HCT116 (cell line): ENCODE data around the gene GPR142. TPM values are rescaled to one million over a fixed set of nuclear protein-coding genes. Genes with fewer than 3 reads are reported as not detected.

Source experiments
- ATAC-seq: fragments of 200-7000 bp; cut with Tn5 transposase; 2 replicates; pipeline ENCODE4 v1.9.1; 2020; ENCODE audit warnings: mild to moderate bottlenecking, moderate library complexity
- BruUV-seq: library from RNA; stranded (reverse); fragments of 400-500 nt; replicated peaks from 2 replicates; lab custom pipeline; 2021; lab: Mats Ljungman, UMichigan
- CTCF ChIA-PET: fragments of 300-600 bp; sonication (Branson Sonifier 250); formaldehyde crosslinking; loops from one replicate; lab custom pipeline; 2021; ENCODE audit warnings: antibody characterized with exemption; lab: Charles Lee
- POLR2A ChIA-PET: fragments of 300-600, 350-600 bp; sonication (Branson Sonifier 250); formaldehyde crosslinking; loops from one replicate; lab custom pipeline; 2021; ENCODE audit warnings: antibody characterized with exemption; lab: Charles Lee
- RAD21 ChIA-PET, 2 experiments: fragments of 300-600 bp; sonication (Branson Sonifier 250); formaldehyde crosslinking; loops; one replicate each; lab custom pipeline; 2023; ENCODE audit warnings: low total read pairs in 2 of 2; ENCODE audit not compliant: uncharacterized antibody in 2 of 2, unreplicated experiment in 2 of 2, low non-redundant PET in 1 of 2; lab: Charles Lee
- DNase-seq: peaks from one replicate; pipeline ENCODE4 v3.0.0-alpha.2; 2010; ENCODE audit warnings: low read depth, low spot score
- H2AFZ ChIP-seq: fragments of 200-600 bp; shearing (Covaris generic), sonication (generic); 2 replicates; pipeline ENCODE4 v1.6.1; 2017; ENCODE audit warnings: low read depth, mixed run types, mixed read lengths, antibody characterized with exemption, low read length; ENCODE audit not compliant: poor library complexity, severe bottlenecking
- H3K27ac ChIP-seq: 2 replicates; pipeline ENCODE4 v1.5.1; 2012; ENCODE audit warnings: low read depth, low read length
- H3K27me3 ChIP-seq: fragments of 200-600 bp; sonication (generic); 2 replicates; pipeline ENCODE4 v1.6.1; 2016; ENCODE audit warnings: mixed run types, low read length, mixed read lengths; ENCODE audit not compliant: insufficient read depth
- H3K36me3 ChIP-seq, 2 experiments: fragments of 200-500 bp in 1 of 2; fragments of 200-600 bp in 1 of 2; sonication (Bioruptor generic) in 1 of 2; sonication (generic) in 1 of 2; 2 replicates each; pipeline versions ENCODE4 v1.5.1 to v1.6.1; 2014 to 2016; ENCODE audit warnings: low read length in 2 of 2, inconsistent platforms in 1 of 2, mixed read lengths in 1 of 2, mixed run types in 1 of 2; ENCODE audit not compliant: insufficient read depth in 2 of 2, control insufficient read depth in 1 of 2
- H3K4me1 ChIP-seq, 2 experiments: fragments of 200-600 bp in 1 of 2; sonication (generic) in 1 of 2; 2 replicates each; pipeline versions ENCODE4 v1.5.1 to v1.6.1; 2012 to 2017; ENCODE audit warnings: low read length in 2 of 2, inconsistent platforms in 1 of 2, mild to moderate bottlenecking in 1 of 2, mixed read lengths in 1 of 2, mixed run types in 1 of 2, moderate library complexity in 1 of 2; ENCODE audit not compliant: insufficient read depth in 2 of 2, control insufficient read depth in 1 of 2
- H3K4me2 ChIP-seq: fragments of 200-600 bp; sonication (generic); 2 replicates; pipeline ENCODE4 v1.6.1; 2017; ENCODE audit warnings: mixed run types, low read length, mixed read lengths
- H3K4me3 ChIP-seq, 2 experiments: fragments of 200-600 bp in 1 of 2; sonication (generic) in 1 of 2; replicated peaks in 1 of 2; 2 replicates each; pipeline ENCODE4 v1.5.1; 2011 to 2016; ENCODE audit warnings: low read length in 2 of 2, control low read depth in 1 of 2, low read depth in 1 of 2, mild to moderate bottlenecking in 1 of 2, mixed read lengths in 1 of 2, mixed run types in 1 of 2
- H3K79me2 ChIP-seq: fragments of 200-600 bp; sonication (generic); 2 replicates; pipeline ENCODE4 v1.6.1; 2017; ENCODE audit warnings: mild to moderate bottlenecking, mixed run types, low read length, moderate library complexity, mixed read lengths; ENCODE audit not compliant: insufficient read depth
- H3K9ac ChIP-seq: fragments of 200-600 bp; sonication (generic); 2 replicates; pipeline ENCODE4 v1.6.1; 2016; ENCODE audit warnings: low read length, mixed read lengths
- H3K9me2 ChIP-seq: fragments of 200-600 bp; sonication (generic), shearing (Covaris generic); 2 replicates; pipeline ENCODE4 v1.6.1; 2017; ENCODE audit warnings: mixed run types, mild to moderate bottlenecking, moderate library complexity; ENCODE audit not compliant: insufficient read depth
- H3K9me3 ChIP-seq, 2 experiments: fragments of 200-500 bp in 1 of 2; fragments of 200-600 bp in 1 of 2; sonication (Bioruptor generic) in 1 of 2; sonication (generic) in 1 of 2; 2 replicates each; pipeline ENCODE4 v1.6.1; 2014 to 2017; ENCODE audit warnings: low read length in 2 of 2, mixed read lengths in 2 of 2, inconsistent platforms in 1 of 2, low read depth in 1 of 2, mild to moderate bottlenecking in 1 of 2, mixed run types in 1 of 2, moderate library complexity in 1 of 2; ENCODE audit not compliant: control insufficient read depth in 1 of 2, insufficient read depth in 1 of 2
- H4K20me1 ChIP-seq: fragments of 200-600 bp; sonication (generic), shearing (Covaris generic); 2 replicates; pipeline ENCODE4 v1.6.1; 2017; ENCODE audit warnings: mixed run types, mild to moderate bottlenecking, moderate library complexity; ENCODE audit not compliant: insufficient read depth
- CBX3 ChIP-seq: IDR thresholded peaks from 2 replicates; pipeline ENCODE4 v1.6.1; 2012; ENCODE audit warnings: low read depth
- CEBPB ChIP-seq: IDR thresholded peaks from 2 replicates; pipeline ENCODE4 v1.6.1; 2012; ENCODE audit warnings: low read depth
- EGR1 ChIP-seq: IDR thresholded peaks from 2 replicates; pipeline ENCODE4 v1.6.1; 2012; ENCODE audit warnings: low read depth
- EZH2 ChIP-seq: fragments of 200-600 bp; sonication (generic); IDR thresholded peaks from 2 replicates; pipeline ENCODE4 v1.6.1; 2017; ENCODE audit warnings: antibody characterized with exemption, mixed run types
- EZH2phosphoT487 ChIP-seq: fragments of 200-600 bp; IDR thresholded peaks from 2 replicates; pipeline ENCODE4 v1.6.1; 2018; ENCODE audit warnings: antibody characterized with exemption, borderline replicate concordance
- FOSL1 ChIP-seq: IDR thresholded peaks from 2 replicates; pipeline ENCODE4 v1.6.1; 2012; ENCODE audit warnings: low read depth
- JUND ChIP-seq: IDR thresholded peaks from 2 replicates; pipeline ENCODE4 v1.6.1; 2012
- POLR2A ChIP-seq: IDR thresholded peaks from 2 replicates; pipeline ENCODE4 v1.7.0; 2011; ENCODE audit warnings: borderline replicate concordance; ENCODE audit not compliant: insufficient read depth, insufficient read length; ENCODE audit errors: extremely low read depth
- POLR2AphosphoS5 ChIP-seq: IDR thresholded peaks from 2 replicates; pipeline ENCODE4 v1.6.1; 2011; ENCODE audit warnings: mild to moderate bottlenecking, low read depth, low read length, moderate library complexity
- SP1 ChIP-seq: IDR thresholded peaks from 2 replicates; pipeline ENCODE4 v1.6.1; 2012; ENCODE audit warnings: low read depth
- SRF ChIP-seq: IDR thresholded peaks from 2 replicates; pipeline ENCODE4 v1.6.1; 2012; ENCODE audit warnings: low read depth
- TCF7L2 ChIP-seq: IDR thresholded peaks from 2 replicates; pipeline ENCODE4 v1.7.0; 2011; ENCODE audit warnings: borderline replicate concordance, inconsistent platforms; ENCODE audit not compliant: insufficient read depth, insufficient read length; ENCODE audit errors: extremely low read depth
- YY1 ChIP-seq: IDR thresholded peaks from 2 replicates; pipeline ENCODE4 v1.6.1; 2011; ENCODE audit warnings: low read length, low read depth, moderate library complexity, mild to moderate bottlenecking; ENCODE audit not compliant: insufficient replicate concordance; ENCODE audit errors: extremely low read depth
- ZFX ChIP-seq: fragments of 450-650 bp; IDR thresholded peaks from 2 replicates; pipeline ENCODE4 v1.6.1; 2017
- ZNF274 ChIP-seq: fragments of 200-500 bp; sonication (Bioruptor generic); IDR thresholded peaks from 2 replicates; pipeline ENCODE4 v1.6.1; 2014; ENCODE audit warnings: mild to moderate bottlenecking, low read depth, low read length, inconsistent platforms
- intact Hi-C: fragments of 100-400 bp; cut with micrococcal nuclease; formaldehyde crosslinking; loops from 2 replicates; pipeline ENCODE4 v1.10.0; 2022
- total RNA-seq: library from RNA; stranded (reverse); gene quantifications from one replicate; pipeline ENCODE4 v1.2.1, GENCODE V29; 2021; ENCODE audit not compliant: unreplicated experiment
- TF ChIP-seq, protein P1 (sequence below): IDR thresholded peaks from 2 replicates; pipeline ENCODE4 v1.6.1; 2012
- TF ChIP-seq, protein P2 (sequence below): IDR thresholded peaks from 2 replicates; pipeline ENCODE4 v1.6.1; 2011; ENCODE audit warnings: mild to moderate bottlenecking, low read length, moderate library complexity; ENCODE audit not compliant: insufficient replicate concordance; ENCODE audit errors: extremely low read depth
- TF ChIP-seq, protein P3 (sequence below): IDR thresholded peaks from 2 replicates; pipeline ENCODE4 v1.6.1; 2012; ENCODE audit warnings: low read depth
- TF ChIP-seq, protein P4 (sequence below), 3 experiments: fragments of 200-600 bp in 1 of 3; sonication (generic) in 1 of 3; IDR thresholded peaks in 2 of 3; conservative IDR thresholded peaks in 1 of 3; 2 replicates each; pipeline ENCODE4 v1.5.1; 2012 to 2017; ENCODE audit warnings: low read depth in 2 of 3, low read length in 2 of 3, antibody characterized with exemption in 1 of 3, borderline replicate concordance in 1 of 3, control low read depth in 1 of 3, mild to moderate bottlenecking in 1 of 3, mixed read lengths in 1 of 3, mixed run types in 1 of 3, moderate library complexity in 1 of 3; ENCODE audit not compliant: insufficient read depth in 1 of 3

The GPR142 gene
- total RNA-seq, 1 experiment from 2014 or later, result not detected

DNA sequence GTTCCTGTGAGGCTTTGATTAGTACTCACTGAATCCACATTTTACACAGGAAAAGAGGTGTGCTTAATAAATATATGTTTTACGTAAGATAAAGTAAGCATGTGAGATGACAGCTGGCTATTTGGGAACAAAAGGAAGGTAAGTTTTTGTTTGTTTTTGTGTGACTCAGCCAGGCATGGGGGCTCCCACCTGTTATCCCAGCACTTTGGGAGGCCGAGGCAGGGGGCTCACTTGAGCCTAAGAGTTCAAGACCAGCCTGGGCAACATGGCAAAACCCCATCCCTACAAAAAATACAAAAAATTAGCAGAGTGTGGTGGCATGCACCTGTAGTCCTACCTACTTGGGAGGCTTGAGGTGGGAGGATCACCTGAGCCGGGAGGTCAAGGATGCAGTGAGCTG lies 17.9 kb downstream of the GPR142 start:
- no peak overlapping the region for H3K4me3 ChIP-seq
- DNase-seq, result no peak
- no peak overlapping the region for H3K9ac ChIP-seq
- H2AFZ ChIP-seq, result no peak overlapping the region
- H3K4me1 ChIP-seq, result peaks cover 11 to 20% of the 10 kb centered on the region in 2 experiments
- H3K27me3 ChIP-seq, result no peaks in the 10 kb centered on the region
- no peak overlapping the region for H3K4me2 ChIP-seq
- ATAC-seq, result no peak
- RAD21 ChIA-PET, result no interaction called here
- no TSS peak for BruUV-seq
- H4K20me1 ChIP-seq, result no peaks in the 10 kb centered on the region
- no peaks in the 10 kb centered on the region for H3K9me3 ChIP-seq
- no peak overlapping the region for H3K27ac ChIP-seq
- CTCF ChIA-PET, result interaction anchor here (1.1 kb wide), 1 partner anchor 17 kb away, joined by 5 read pairs; no protein-coding TSS in a partner anchor
- TF ChIP-seq CBX3, result no peak
- no peak for TF ChIP-seq SRF
- TF ChIP-seq, protein P1, sequence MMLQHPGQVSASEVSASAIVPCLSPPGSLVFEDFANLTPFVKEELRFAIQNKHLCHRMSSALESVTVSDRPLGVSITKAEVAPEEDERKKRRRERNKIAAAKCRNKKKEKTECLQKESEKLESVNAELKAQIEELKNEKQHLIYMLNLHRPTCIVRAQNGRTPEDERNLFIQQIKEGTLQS, result no peak
- TF ChIP-seq, protein P2, sequence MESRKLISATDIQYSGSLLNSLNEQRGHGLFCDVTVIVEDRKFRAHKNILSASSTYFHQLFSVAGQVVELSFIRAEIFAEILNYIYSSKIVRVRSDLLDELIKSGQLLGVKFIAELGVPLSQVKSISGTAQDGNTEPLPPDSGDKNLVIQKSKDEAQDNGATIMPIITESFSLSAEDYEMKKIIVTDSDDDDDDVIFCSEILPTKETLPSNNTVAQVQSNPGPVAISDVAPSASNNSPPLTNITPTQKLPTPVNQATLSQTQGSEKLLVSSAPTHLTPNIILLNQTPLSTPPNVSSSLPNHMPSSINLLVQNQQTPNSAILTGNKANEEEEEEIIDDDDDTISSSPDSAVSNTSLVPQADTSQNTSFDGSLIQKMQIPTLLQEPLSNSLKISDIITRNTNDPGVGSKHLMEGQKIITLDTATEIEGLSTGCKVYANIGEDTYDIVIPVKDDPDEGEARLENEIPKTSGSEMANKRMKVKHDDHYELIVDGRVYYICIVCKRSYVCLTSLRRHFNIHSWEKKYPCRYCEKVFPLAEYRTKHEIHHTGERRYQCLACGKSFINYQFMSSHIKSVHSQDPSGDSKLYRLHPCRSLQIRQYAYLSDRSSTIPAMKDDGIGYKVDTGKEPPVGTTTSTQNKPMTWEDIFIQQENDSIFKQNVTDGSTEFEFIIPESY, result no peak
- TF ChIP-seq EZH2phosphoT487, result no peak
- TF ChIP-seq JUND, result no peak
- TF ChIP-seq ZFX, result no peak
- TF ChIP-seq, protein P3, sequence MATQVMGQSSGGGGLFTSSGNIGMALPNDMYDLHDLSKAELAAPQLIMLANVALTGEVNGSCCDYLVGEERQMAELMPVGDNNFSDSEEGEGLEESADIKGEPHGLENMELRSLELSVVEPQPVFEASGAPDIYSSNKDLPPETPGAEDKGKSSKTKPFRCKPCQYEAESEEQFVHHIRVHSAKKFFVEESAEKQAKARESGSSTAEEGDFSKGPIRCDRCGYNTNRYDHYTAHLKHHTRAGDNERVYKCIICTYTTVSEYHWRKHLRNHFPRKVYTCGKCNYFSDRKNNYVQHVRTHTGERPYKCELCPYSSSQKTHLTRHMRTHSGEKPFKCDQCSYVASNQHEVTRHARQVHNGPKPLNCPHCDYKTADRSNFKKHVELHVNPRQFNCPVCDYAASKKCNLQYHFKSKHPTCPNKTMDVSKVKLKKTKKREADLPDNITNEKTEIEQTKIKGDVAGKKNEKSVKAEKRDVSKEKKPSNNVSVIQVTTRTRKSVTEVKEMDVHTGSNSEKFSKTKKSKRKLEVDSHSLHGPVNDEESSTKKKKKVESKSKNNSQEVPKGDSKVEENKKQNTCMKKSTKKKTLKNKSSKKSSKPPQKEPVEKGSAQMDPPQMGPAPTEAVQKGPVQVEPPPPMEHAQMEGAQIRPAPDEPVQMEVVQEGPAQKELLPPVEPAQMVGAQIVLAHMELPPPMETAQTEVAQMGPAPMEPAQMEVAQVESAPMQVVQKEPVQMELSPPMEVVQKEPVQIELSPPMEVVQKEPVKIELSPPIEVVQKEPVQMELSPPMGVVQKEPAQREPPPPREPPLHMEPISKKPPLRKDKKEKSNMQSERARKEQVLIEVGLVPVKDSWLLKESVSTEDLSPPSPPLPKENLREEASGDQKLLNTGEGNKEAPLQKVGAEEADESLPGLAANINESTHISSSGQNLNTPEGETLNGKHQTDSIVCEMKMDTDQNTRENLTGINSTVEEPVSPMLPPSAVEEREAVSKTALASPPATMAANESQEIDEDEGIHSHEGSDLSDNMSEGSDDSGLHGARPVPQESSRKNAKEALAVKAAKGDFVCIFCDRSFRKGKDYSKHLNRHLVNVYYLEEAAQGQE, result no peak
- TF ChIP-seq, protein P4, sequence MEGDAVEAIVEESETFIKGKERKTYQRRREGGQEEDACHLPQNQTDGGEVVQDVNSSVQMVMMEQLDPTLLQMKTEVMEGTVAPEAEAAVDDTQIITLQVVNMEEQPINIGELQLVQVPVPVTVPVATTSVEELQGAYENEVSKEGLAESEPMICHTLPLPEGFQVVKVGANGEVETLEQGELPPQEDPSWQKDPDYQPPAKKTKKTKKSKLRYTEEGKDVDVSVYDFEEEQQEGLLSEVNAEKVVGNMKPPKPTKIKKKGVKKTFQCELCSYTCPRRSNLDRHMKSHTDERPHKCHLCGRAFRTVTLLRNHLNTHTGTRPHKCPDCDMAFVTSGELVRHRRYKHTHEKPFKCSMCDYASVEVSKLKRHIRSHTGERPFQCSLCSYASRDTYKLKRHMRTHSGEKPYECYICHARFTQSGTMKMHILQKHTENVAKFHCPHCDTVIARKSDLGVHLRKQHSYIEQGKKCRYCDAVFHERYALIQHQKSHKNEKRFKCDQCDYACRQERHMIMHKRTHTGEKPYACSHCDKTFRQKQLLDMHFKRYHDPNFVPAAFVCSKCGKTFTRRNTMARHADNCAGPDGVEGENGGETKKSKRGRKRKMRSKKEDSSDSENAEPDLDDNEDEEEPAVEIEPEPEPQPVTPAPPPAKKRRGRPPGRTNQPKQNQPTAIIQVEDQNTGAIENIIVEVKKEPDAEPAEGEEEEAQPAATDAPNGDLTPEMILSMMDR (IDR thresholded peaks at IDR 0.05 in 2 of 3, conservative IDR thresholded peaks at IDR 0.05 in 1 of 3; ENCODE audit: borderline replicate concordance in 1 of 3, insufficient read depth in 1 of 3, low read depth in 2 of 3, low read length in 2 of 3), result no peak
- TF ChIP-seq EGR1, result no peak
- TF ChIP-seq EZH2, result no peak
- TF ChIP-seq TCF7L2, result no peak
- no peak for TF ChIP-seq POLR2AphosphoS5
- TF ChIP-seq FOSL1, result no peak
- no peak for TF ChIP-seq YY1
- no peak for TF ChIP-seq ZNF274
- TF ChIP-seq CEBPB, result no peak
- TF ChIP-seq SP1, result no peak
- TF ChIP-seq POLR2A, result no peak
- no peaks in the 10 kb centered on the region for H3K79me2 ChIP-seq
- intact Hi-C loops, result no loop called here
- H3K36me3 ChIP-seq, result no peaks in the 10 kb centered on the region
- POLR2A ChIA-PET, result no interaction called here
- H3K9me2 ChIP-seq, result no peaks in the 10 kb centered on the region
